ENCODE measurements around the gene EXD3. TPM values are rescaled to one million over a fixed set of nuclear protein-coding genes. Genes with fewer than 3 reads are reported as not detected.
A peak's percentile ranks its signal among the peaks of the same experiment; 100 is the strongest.
"Not testable (repeated sequence)": the region's sequence is repeated elsewhere in the genome, so short reads cannot be mapped to it uniquely, and the experiment has no call there.

EXD3 gene, protein sequence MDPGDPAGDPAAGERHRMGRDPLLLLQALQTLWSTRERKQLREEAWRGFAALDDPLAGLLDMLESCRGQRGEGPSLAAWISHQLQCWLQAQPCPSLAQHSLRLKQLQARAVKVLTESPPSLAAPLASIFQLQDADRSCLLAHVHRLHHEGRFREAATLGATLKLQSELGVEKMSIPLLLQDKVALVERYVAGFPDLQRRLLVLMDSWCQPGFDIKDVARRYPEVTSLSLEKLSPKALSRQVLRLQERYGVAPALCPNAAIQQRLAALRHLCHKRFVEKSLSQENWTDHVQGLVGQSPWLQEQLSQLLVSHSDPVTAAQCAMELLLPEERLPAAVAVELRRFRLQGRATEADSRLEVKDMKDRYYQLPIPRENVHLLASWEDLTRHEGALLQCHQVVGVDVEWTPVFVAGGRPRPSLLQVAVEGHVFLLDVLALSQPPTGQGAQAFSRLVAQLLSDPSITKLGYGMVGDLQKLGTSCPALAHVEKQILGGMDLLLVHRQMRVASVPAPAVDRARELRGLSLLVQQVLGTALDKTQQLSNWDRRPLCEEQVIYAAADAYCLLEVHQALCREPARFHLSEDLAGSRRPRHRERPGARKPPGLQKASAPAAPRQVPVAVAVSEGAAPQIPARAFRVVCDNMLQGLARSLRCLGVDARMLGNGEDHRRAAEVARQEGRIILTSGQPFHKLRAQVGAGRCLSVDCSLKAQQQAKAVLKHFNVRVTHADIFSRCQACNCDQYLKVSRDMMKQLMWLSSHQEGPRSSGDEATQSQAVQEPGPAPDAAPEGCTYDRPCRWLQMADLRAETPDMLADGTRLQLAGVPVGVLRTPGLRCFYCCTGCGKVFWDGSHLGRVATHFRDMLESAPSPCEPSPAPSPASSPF
- 12.6 TPM for total RNA-seq

GRCh38 chr9:137422604-137423513, at the start of gene EXD3, which contains the start of gene NOXA1:
EXD3 (minus strand) TSS chr9:137423162; CDS start chr9:137395357, 27,805 bp downstream.
NOXA1 (plus strand) TSS chr9:137423393; CDS start chr9:137423530, 137 bp downstream.
- FAIRE-seq (no peak), DNase-seq (ENCODE audit: low spot score in 2 of 2) (peak; percentile 96 to 98)

DNA sequence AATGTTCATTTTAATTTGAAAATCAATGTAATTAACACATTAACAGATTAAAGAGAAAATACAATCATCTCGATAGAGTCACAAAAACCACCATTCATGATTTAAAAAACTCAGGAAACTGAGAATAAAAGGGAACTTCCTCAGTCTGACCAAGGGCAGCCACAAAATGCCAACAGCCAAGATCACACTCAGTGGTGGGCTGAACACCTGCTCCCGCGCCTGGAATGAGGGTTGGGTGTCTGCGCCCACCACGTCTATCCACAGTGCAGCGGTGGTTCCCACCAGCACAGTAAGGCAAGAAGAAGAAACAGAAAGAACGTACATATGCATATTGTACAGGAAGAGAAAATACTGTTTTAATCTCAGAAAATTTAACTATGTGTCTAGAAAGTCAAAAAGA, 47.8 kb upstream of the EXD3 start:
- DNase-seq (ENCODE audit: low spot score in 2 of 2): no peak
- no peak for FAIRE-seq

- DNase-seq (ENCODE audit: low spot score in 2 of 2) (no peak), FAIRE-seq (no peak)
Measured at GRCh38 chr9:137467896-137468295, 44.9 kb upstream of the EXD3 start.

DNA sequence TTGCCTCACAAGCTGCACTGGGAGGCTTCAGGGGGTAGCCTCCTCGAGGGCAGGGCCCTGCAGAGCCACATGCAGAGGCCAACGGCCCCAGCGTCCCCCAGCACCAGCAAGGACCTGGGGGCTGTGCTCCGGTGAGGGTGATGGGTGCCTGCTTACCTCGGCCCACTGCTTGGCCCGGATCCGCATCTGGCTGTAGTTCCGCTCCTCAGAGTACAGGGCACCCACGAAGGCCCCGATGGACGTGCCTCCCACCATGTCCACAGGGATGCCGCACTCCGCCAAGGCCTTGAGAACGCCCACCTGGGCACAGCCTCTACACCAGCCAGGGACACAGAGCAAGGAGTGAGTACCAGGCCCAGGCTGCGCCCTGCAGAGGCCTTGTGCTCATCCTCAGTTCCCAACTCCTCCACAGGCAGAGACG, 44.2 kb upstream of the EXD3 start:
- no peak for FAIRE-seq
- DNase-seq (ENCODE audit: low spot score in 2 of 2): no peak

DNA sequence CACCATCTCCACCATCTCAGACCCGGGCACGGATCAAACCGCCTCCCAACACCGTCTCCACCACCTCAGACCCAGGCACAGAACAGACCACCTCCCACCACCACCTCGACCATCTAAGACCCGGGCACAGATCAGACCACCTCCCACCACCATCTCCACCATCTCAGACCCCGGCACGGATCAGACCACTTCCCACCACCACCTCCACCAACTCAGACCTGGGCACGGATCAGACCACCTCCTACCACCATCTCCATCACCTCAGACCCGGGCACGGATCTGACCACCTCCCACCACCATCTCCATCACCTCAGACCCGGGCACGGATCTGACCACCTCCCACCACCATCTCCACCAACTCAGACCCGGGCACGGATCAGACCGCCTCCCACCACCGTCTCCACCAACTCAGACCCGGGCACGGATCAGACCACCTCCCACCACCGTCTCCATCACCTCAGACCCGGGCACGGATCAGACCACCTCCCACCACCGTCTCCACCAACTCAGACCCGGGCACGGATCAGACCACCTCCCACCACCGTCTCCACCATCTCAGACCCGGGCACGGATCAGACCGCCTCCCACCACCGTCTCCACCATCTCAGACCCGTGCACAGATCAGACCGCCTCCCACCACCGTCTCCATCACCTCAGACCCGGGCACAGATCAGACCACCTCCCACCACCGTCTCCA, 43.6 kb upstream of the EXD3 start:
- FAIRE-seq; DNase-seq (ENCODE audit: low spot score in 2 of 2): not testable (repeated sequence)

GRCh38 chr9:137465720-137466388, 42.9 kb upstream of the EXD3 start:
- FAIRE-seq: no peak
- DNase-seq (ENCODE audit: low spot score in 2 of 2): no peak

DNA sequence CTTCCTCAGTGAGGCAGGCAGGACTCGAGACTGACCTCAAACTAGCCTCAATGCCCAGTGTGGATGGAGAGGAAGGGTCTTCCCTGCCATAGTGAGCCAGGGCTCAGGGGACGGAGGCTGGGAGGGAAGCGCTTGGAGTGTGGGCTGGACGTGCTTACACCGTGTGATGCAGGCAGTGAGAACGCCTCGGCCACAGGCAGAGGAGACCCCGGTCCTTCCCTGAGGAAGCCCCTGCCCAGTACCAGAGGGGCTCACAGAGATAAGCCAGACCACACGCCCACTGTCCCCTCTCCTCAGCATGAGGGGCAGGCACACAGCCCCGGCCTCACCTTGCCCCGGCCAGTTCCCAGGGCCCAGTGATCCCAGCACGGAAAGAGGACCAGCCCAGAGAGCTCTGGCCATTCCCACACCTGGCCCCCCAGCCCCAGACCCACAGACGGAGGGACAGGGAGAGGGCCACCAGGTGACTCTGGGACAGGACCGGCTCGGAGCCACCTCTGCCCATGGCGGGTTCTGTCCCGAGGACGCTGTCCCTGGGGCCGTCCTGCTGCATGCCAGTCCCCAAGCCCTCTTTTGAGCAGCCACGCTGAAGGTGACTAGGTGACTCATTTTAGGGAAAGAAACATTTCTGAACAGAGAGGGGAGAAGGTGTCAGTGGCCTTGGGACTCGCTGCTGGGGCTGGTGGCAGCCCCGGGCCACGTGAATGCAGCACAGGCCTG, 42.2 kb upstream of the EXD3 start:
- DNase-seq (ENCODE audit: low spot score in 2 of 2) (no peak), FAIRE-seq (no peak)

GRCh38 chr9:137464291-137464999, 41.5 kb upstream of the EXD3 start:
- FAIRE-seq: no peak

DNA sequence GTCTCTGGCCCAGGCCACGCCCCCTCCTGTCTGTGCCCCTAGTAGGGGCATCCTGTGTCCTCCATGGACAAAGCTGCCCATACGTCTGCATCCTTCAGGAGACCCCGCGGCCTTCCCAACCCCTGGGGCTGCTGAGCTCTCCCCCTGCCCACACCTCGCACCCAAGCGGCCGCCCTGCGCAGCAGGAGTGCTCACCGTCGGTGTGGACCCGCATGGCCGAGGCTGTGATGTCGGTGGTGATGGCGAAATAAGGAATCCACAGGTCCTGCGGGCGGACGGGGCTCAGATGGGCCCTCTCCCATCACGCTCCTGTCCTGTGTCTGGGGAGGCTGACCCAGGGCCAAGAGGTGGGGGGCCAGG, 40.9 kb upstream of the EXD3 start:
- DNase-seq (ENCODE audit: low spot score in 2 of 2): no peak

More at GRCh38 chr9:137464291-137464999, 41.5 kb upstream of the EXD3 start:
- DNase-seq (ENCODE audit: low spot score in 2 of 2): no peak

GRCh38 chr9:137462986-137463930, 40.3 kb upstream of the EXD3 start:
- FAIRE-seq (no peak), DNase-seq (ENCODE audit: low spot score in 2 of 2) (no peak)

More for the DNA sequence above, 40.9 kb upstream of the EXD3 start:
- no peak for FAIRE-seq

GRCh38 chr9:137462396-137462985, 39.5 kb upstream of the EXD3 start:
- no peak for FAIRE-seq

DNA sequence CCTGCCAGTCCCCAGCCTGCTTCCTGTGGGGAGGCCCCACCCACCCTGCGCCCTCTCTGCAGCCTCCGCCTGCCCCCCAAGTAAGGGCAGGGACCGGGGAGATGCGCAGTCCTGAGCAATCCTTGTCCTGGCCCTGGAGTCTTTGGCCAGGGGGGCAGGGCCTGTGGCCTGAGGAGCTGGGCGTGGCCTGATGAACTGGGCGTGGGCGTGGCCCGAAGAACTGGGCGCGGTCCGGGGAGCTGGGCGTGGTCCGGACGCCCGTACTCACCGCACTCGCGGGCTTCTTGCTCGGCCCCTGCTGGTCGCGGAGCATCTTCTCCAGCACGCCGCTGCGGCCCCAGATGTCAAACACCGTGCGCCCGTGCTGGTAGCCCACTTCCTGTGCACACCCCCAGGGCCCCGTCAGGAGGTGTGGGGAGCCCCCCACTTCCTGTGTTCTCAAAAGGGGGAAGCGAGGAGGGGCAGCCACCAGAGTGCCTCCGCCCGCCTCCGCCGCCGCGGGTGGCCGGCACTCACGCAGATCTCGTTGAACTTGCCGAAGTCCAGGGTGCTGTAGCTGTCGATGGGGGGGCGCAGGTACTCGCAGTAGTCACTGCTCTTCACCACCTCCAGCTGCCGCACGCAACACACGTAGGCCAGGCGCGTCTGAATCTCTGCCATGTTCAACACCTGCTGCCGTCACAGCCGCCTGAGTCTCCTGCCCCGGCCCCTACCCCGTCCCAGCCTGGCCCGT, 38.9 kb upstream of the EXD3 start:
- DNase-seq (ENCODE audit: low spot score in 2 of 2) (no peak), FAIRE-seq (no peak)

More at GRCh38 chr9:137462396-137462985, 39.5 kb upstream of the EXD3 start:
- no peak for DNase-seq (ENCODE audit: low spot score in 2 of 2)

- FAIRE-seq (no peak), DNase-seq (ENCODE audit: low spot score in 2 of 2) (no peak)
Measured at GRCh38 chr9:137461316-137461662, 38.3 kb upstream of the EXD3 start.

DNA sequence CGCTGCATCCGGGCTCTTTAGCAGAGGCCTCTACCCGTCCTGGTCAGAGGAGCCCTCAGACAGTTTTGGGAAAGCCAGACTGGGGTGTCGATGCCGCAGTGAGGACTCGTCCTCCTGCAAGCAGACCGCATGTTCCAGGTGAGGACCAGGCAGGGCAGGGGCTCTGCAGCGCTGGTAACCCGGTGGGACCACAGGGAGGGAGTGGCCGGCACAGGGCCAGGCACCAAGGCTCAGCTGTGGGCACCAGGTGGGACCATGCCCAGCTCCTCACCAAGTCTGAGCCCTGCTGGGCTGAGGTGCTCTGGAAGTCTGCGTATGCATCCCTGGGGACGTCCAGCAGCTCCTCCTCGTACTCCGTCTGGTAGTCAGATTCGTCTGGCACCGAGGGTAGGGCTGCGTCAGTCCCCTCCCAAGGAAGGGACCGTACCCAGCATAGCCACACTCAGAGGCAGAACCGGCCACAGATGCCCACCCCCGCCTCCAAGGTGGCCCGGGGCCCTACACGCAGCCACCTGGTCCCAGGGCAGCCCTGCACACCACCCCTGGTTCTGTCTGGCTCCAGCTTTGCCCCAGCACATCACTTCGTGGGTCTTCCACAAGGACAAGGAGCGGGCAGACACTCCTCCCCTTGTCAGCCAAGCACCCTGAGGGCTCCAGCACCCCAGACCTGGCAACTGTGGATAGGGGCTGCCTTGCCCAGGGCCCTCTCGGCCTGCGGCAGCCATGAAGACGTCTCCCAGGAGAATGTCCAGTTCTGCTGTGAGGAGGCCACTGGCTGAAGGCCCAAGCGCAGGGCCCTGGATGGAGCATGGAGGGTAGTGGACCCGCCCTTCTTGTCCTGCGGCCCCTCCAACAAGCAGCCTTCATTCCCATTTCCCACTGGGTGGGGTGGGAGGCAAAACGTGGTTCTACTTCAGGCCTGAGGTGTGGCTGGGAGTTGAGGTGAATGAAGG, 37.7 kb upstream of the EXD3 start:
- no peak for DNase-seq (ENCODE audit: low spot score in 2 of 2)
- no peak for FAIRE-seq
